Breast epithelium (tissue), 4 donors: ENCODE data around the gene SFT2D3. TPM values are rescaled to one million over a fixed set of nuclear protein-coding genes. Genes with fewer than 3 reads are reported as not detected.

Source experiments
- DNase-seq, 2 donors: peaks; one replicate each; pipeline ENCODE4 v3.0.0-alpha.2; 2019; ENCODE audit warnings: low spot score in 2 of 2
- H3K27ac ChIP-seq, 2 donors: fragments of 200-600 bp; sonication (generic) in 1 of 2; one replicate each; pipeline ENCODE4 v1.5.1; 2016 to 2019; ENCODE audit warnings: mild to moderate bottlenecking in 1 of 2
- H3K27me3 ChIP-seq, 2 donors: fragments of 200-600 bp; sonication (generic) in 1 of 2; one replicate each; pipeline versions ENCODE4 v1.5.1 to v1.6.0; 2017 to 2019; ENCODE audit warnings: control low read depth in 1 of 2, mild to moderate bottlenecking in 1 of 2
- H3K36me3 ChIP-seq: fragments of 200-600 bp; one replicate; pipeline ENCODE4 v1.5.1; 2019
- H3K4me1 ChIP-seq, 2 donors: fragments of 200-600 bp; sonication (generic); one replicate each; pipeline ENCODE4 v1.5.1; 2016 to 2019; ENCODE audit warnings: control low read depth in 1 of 2
- H3K4me3 ChIP-seq, 3 donors: fragments of 200-600 bp; sonication (generic); 1 replicate in 2 of 3; 2 replicates in 1 of 3; pipeline ENCODE4 v1.5.1; 2016 to 2019; ENCODE audit warnings: mild to moderate bottlenecking in 3 of 3, moderate library complexity in 2 of 3
- H3K9me3 ChIP-seq, 2 donors: fragments of 200-600 bp; sonication (generic) in 1 of 2; one replicate each; pipeline ENCODE4 v1.5.1; 2016 to 2019; ENCODE audit warnings: control low read depth in 1 of 2
- CTCF ChIP-seq, 3 donors: fragments of 450-650 bp; IDR thresholded peaks; one replicate each; pipeline ENCODE4 v1.5.1; 2016 to 2017; ENCODE audit warnings: antibody characterized with exemption in 3 of 3, mild to moderate bottlenecking in 3 of 3, moderate library complexity in 3 of 3
- POLR2A ChIP-seq: fragments of 450-650 bp; IDR thresholded peaks from one replicate; pipeline ENCODE4 v1.6.1; 2016; ENCODE audit warnings: antibody characterized with exemption, mild to moderate bottlenecking, moderate library complexity
- POLR2AphosphoS5 ChIP-seq, 3 donors: sonication (generic); formaldehyde crosslinking; IDR thresholded peaks; one replicate each; pipeline ENCODE4 v1.6.1; 2017; ENCODE audit warnings: antibody characterized with exemption in 3 of 3
- intact Hi-C: fragments of 100-400 bp; cut with DNase I; formaldehyde crosslinking; loops from one replicate; pipeline ENCODE4 v1.15.1; 2023; ENCODE audit warnings: low total_unique reads
- total RNA-seq, 3 donors: library from RNA; depleted of rRNA; stranded (reverse); fragments of >200 nt; gene quantifications; one replicate each; pipeline ENCODE4 v1.1.0, GENCODE V29; 2016

The SFT2D3 gene
- total RNA-seq, 3 donors from 2014 or later = 9.8 to 12.3 (median 10.9) TPM

GRCh38 chr2:127735537-127736399, 34.5 kb downstream of the SFT2D3 start:
- H3K27me3 ChIP-seq = no peaks in the 10 kb centered on the region
- no peak overlapping the region for H3K4me3 ChIP-seq
- intact Hi-C loops = no loop called here
- H3K27ac ChIP-seq = no peak overlapping the region
- H3K4me1 ChIP-seq = no peaks in the 10 kb centered on the region
- DNase-seq = no peak
- TF ChIP-seq POLR2AphosphoS5 (IDR thresholded peaks at IDR 0.05) = no peak
- no peak for TF ChIP-seq CTCF (IDR thresholded peaks at IDR 0.05)
- TF ChIP-seq POLR2A = no peak
- no peaks in the 10 kb centered on the region for H3K9me3 ChIP-seq
- no peaks in the 10 kb centered on the region for H3K36me3 ChIP-seq

- H3K27me3 ChIP-seq = no peaks in the 10 kb centered on the region
- intact Hi-C loops = no loop called here
- no peak for DNase-seq
- no peaks in the 10 kb centered on the region for H3K4me1 ChIP-seq
- TF ChIP-seq POLR2AphosphoS5 (IDR thresholded peaks at IDR 0.05) = no peak
- TF ChIP-seq CTCF (IDR thresholded peaks at IDR 0.05) = no peak
- no peak for TF ChIP-seq POLR2A
- H3K9me3 ChIP-seq = no peaks in the 10 kb centered on the region
- H3K4me3 ChIP-seq = no peak overlapping the region
- H3K27ac ChIP-seq = no peak overlapping the region
- H3K36me3 ChIP-seq = no peaks in the 10 kb centered on the region
These were observed 36.6 kb downstream of the SFT2D3 start for GRCh38 chr2:127737892-127738291.

GRCh38 chr2:127739800-127740199, 38.5 kb downstream of the SFT2D3 start:
- H3K4me1 ChIP-seq = no peaks in the 10 kb centered on the region
- intact Hi-C loops = no loop called here
- DNase-seq = no peak
- no peak overlapping the region for H3K27ac ChIP-seq
- no peaks in the 10 kb centered on the region for H3K9me3 ChIP-seq
- H3K27me3 ChIP-seq = no peaks in the 10 kb centered on the region
- TF ChIP-seq CTCF (IDR thresholded peaks at IDR 0.05) (no peak), POLR2AphosphoS5 (IDR thresholded peaks at IDR 0.05) (no peak), POLR2A (no peak)
- H3K36me3 ChIP-seq = peaks cover 8% of the 10 kb centered on the region
- H3K4me3 ChIP-seq = no peak overlapping the region

- Histone ChIP-seq H3K4me1 (no peaks in the 10 kb centered on the region), H3K9me3 (no peaks in the 10 kb centered on the region), H3K27me3 (no peaks in the 10 kb centered on the region), H3K36me3 (peaks cover 8% of the 10 kb centered on the region), H3K27ac (no peak overlapping the region), H3K4me3 (no peak overlapping the region)
- intact Hi-C loops = no loop called here
- no peak for DNase-seq
- TF ChIP-seq POLR2A (no peak), POLR2AphosphoS5 (IDR thresholded peaks at IDR 0.05) (no peak), CTCF (IDR thresholded peaks at IDR 0.05) (no peak)
These were observed 39.5 kb downstream of the SFT2D3 start for GRCh38 chr2:127740665-127741288.

- H3K4me1 ChIP-seq = no peaks in the 10 kb centered on the region
- H3K36me3 ChIP-seq = peaks cover 8% of the 10 kb centered on the region
- no peaks in the 10 kb centered on the region for H3K9me3 ChIP-seq
- H3K27me3 ChIP-seq = no peaks in the 10 kb centered on the region
- intact Hi-C loops = no loop called here
- no peak overlapping the region for H3K27ac ChIP-seq
- DNase-seq = no peak
- TF ChIP-seq POLR2AphosphoS5 (IDR thresholded peaks at IDR 0.05) = no peak
- no peak for TF ChIP-seq POLR2A
- TF ChIP-seq CTCF (IDR thresholded peaks at IDR 0.05) = no peak
- no peak overlapping the region for H3K4me3 ChIP-seq
These were observed 42.3 kb downstream of the SFT2D3 start for GRCh38 chr2:127743477-127744026.
